GM12891 (cell line): ENCODE measurements around the gene ARF1.
A peak's percentile ranks its signal among the peaks of the same experiment; 100 is the strongest.

Source experiments
- DNase-seq: peaks from one replicate; pipeline ENCODE4 v3.0.0; 2011; ENCODE audit warnings: low spot score; ENCODE audit not compliant: insufficient read length
- FAIRE-seq: peaks from 2 replicates; lab custom pipeline; 2011; peaks lifted over from hg19 to GRCh38; lab: Jason Lieb, UNC
- PAX5 ChIP-seq: IDR thresholded peaks from 2 replicates; pipeline ENCODE4 v1.6.1; 2011; ENCODE audit warnings: low read length, moderate library complexity, mild to moderate bottlenecking; ENCODE audit not compliant: insufficient read depth, severe bottlenecking
- POLR2A ChIP-seq: IDR thresholded peaks from 2 replicates; pipeline ENCODE4 v1.6.1; 2011; ENCODE audit warnings: low read depth, low read length, control low read depth
- POLR2AphosphoS5 ChIP-seq: IDR thresholded peaks from 2 replicates; pipeline ENCODE4 v1.6.1; 2011; ENCODE audit warnings: low read depth, low read length, control low read depth
- POU2F2 ChIP-seq: IDR thresholded peaks from 2 replicates; pipeline ENCODE4 v1.6.1; 2011; ENCODE audit warnings: low read depth, mild to moderate bottlenecking, control low read depth, low read length, moderate library complexity
- SPI1 ChIP-seq: IDR thresholded peaks from 2 replicates; pipeline ENCODE4 v1.6.1; 2011; ENCODE audit warnings: low read depth, low read length, control low read depth
- TAF1 ChIP-seq: IDR thresholded peaks from 2 replicates; pipeline ENCODE4 v1.6.1; 2011; ENCODE audit warnings: low read depth, low read length, control low read depth

ARF1 gene

GRCh38 chr1:228087771-228088251 lies 5.3 kb downstream of the ARF1 start:
- TF ChIP-seq SPI1 = no peak
- TF ChIP-seq POU2F2 = no peak
- no peak for TF ChIP-seq PAX5
- TF ChIP-seq POLR2A = no peak
- TF ChIP-seq TAF1 = no peak
- no peak for TF ChIP-seq POLR2AphosphoS5
- DNase-seq (no peak), FAIRE-seq (no peak)

DNA sequence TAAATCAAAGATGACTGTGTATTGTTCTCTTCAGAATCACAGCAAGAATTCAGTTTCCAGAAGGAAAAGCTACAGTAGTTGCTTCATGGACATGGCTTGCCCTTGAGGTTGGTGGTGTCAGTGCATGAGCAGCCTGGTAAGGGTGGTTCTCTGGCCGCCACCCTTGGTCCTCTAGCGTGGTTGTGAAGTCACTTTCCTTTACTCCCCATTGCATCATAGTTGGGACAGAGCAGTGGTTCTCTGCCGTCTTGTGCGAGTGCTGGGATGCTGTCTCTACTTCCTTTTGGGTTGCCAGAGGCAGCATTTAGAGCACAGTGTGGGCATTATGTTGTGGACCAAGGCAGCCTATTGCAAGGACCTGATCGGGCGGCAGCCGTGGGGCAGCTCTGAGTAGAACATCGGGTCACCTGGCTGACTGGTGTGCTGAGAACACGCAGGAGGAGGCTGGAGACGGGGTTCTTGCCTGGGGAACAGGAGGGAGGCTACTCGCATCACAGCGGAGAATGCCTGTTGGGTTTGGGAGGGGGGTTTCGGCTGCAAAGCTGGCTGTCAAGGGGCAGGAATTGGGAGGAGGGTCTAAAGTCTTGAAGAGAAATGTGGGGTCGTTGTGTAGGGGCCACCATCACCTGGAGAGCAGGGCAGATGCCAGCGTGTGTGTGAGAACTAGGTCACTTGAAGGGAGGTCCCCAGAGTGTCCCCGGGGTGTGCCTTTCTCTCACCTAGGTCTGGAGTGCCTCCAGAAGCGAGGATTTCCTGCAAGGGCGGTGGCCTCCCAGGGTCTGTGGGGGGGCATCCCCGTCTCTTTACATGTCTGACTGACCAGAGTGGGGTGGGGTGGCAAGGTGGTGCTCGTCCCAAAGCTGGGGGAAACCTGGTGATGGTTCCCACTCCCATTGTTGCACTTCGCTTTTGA lies 6.3 kb downstream of the ARF1 start:
- FAIRE-seq (no peak), DNase-seq (no peak)
- TF ChIP-seq POLR2A (peak; percentile 30; the same call in 1 of the 2 replicates), SPI1 (no peak), TAF1 (0 out of 2 replicates have a peak, but pooled peaks have one; percentile 24)

DNA sequence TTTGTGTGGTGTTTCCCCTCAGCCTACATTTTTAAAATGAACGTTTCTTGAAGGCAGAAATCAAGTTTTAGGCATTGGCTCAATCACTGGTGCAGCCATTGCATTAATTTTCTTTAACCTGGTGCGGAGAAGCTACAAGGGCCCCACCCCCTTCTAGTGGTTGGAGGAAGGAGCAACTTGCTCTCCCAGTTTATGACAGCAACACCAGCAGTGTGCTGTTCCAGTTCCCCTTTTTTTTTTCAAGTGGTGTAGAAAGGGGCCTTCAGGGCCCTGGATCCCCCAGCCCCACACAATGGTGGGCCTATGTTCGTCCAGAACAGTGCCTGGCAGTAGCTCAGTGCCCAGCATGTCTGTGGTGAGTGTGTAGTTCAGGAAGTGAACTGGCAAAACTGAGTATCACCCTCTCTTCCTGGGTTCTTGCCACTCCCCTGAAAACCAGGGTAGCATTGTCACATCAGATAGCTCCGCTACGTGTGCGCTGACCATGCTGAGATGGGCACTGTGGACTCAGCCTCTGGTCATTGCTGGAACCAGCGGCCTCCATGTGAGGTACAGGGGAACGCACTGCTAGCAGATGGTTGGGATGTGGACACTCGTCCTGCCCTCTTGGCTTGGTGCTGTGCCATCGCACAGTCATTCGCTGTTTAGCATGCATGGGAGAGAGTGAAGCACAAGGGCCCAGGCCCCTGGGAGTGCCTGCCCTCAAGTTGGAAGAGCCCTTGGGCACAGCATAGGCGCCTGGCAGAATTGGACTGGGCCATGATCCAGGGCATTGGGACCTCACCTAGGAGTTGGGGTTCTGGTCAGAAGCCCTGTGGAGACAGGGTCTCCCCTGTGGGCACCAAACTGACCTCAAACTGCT lies 7.2 kb downstream of the ARF1 start:
- no peak for FAIRE-seq
- DNase-seq = no peak
- TF ChIP-seq POLR2AphosphoS5 (no peak), SPI1 (peak; percentile 91)

DNA sequence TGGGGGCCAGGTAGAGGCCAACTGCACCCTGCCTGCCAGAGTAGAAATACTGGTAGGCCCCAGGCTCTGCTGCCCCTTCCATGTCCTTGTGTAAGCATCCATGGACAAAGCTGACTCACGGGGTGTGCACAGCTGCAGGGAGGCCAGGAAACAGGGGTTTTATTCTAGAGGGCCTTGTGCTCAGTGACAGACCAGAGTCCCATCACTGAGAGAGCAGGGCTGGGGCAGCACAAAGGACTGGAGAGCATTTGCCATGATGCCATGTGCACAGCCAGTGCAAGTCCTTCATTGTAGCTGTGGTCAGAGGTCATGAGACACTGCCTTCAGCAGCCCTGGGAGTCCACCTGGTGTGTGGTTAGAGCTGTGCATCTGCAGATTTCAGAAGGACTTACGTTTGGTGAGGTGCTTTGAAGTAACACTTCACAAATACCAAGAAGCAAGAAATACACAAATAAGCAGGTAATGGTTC lies 8.1 kb downstream of the ARF1 start:
- DNase-seq = no peak
- FAIRE-seq = no peak
- TF ChIP-seq PAX5 = no peak
- no peak; the same call in 1 of the 2 replicates for TF ChIP-seq POLR2AphosphoS5
- TF ChIP-seq POLR2A = no peak
- 0 out of 2 replicates have a peak, but pooled peaks have one; percentile 13 for TF ChIP-seq POU2F2

- TF ChIP-seq POLR2A (no peak), POLR2AphosphoS5 (no peak), PAX5 (no peak), TAF1 (no peak), POU2F2 (no peak), SPI1 (no peak)
- no peak for DNase-seq
- FAIRE-seq = no peak
These were observed 8.6 kb downstream of the ARF1 start for GRCh38 chr1:228091084-228091483.

DNA sequence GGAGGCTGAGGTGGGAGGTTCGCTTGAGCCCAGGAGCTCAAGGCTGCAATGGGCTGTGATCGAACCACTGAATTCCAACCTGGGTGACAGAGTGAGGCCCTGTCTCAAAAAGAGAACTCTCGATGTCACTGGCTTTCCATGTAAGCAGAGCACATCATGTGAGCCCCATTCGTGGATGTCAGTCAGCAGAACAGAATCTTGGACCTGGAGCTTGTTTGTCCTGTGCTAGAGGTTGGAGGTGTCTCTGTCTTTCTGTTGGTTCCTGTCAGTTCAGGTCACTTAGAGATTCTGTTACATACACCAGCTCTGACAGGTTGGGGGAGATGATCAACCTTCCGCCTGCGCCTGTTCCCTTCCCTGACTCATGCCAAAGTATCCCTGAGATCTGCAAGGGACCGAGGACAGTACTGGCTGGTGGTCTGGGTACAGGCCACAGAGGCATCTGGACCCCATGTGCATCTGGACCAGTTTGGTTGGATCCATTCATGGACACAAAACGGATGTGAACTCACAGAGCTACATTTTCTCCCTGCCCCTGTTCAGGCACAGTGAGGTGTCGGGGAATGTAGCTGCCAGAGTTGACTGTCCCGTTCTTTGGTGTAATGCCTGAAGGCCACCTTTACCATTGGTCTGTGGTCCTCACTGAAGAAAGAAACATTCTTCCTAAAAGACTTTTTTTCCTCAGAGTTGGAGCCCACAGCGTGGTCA lies 10.0 kb downstream of the ARF1 start:
- DNase-seq (no peak), FAIRE-seq (no peak)
- no peak for TF ChIP-seq SPI1
- no peak; the same call in 1 of the 2 replicates for TF ChIP-seq POLR2A
- no peak for TF ChIP-seq POU2F2
- TF ChIP-seq PAX5 = no peak
- no peak for TF ChIP-seq TAF1
- peak; percentile 47; the same call in 1 of the 2 replicates for TF ChIP-seq POLR2AphosphoS5

DNA sequence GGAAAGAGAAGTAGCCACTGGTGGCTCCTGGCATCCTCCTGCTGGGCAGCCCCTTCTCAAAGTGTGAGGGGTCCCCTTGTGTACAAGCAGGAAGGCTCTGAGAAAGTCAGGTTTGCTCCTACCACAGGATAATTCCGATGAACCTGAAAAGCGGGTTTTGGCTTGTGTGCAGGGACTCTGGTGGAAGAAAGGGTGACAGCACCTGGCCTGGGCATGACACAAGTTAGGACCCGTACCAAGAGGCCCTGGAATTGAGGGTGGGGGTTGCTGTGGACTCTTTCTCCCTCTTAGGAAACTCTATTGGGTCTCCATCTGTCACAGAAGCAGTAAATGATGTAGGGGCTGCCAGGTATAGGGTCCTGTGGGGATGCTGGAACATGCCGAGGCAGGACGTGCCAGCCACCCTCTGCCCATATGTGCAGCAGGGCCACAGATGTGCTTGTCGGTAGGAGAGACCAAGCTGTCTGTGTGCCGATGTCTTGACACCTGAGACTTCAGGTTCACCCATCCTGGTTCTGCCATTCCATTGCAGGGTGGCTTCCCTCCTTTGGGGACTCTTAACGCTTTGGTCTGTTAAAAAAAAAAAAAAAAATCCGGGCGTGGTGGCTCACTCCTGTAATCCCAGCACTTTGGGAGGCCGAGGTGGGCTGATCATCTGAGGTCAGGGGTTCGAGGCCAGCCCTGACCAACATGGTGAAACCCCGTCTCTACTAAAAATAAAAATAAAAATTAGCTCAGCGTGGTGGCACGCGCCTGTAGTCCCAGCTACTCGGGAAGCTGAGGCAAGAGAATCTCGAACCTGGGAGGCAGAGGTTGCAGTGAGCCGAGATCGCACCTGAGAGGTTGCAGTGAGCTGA lies 10.8 kb downstream of the ARF1 start:
- DNase-seq = no peak
- TF ChIP-seq SPI1 (no peak), POLR2AphosphoS5 (peak; percentile 43; the same call in 1 of the 2 replicates)
- no peak for FAIRE-seq

DNA sequence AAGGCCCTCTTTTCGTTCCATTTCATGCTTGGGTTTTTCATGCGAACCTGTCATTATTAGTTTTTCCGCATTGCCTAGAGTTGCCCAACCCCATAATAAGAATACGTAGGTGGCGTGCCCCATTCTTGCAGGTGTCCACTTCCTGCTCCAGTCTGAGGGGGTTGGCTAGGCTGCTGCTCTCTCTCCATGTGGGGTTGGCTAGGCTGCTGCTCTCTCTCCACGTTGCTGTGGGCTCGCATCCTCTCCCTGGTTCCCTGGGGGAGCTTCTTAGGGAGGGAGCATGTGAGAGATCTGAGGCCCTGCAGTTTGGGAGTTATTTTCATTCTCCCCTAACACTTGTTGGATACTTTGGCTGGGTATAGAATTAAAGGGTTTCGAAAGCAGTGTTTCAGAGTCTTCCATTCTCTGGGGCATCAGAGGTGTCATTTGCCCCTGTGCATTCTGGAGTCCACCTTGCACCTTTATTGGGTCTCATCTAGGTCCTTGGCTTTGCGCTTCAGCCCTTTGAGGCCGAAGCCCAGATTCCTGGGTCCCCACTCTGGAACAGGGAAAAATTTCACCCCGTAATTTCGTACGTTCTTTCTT lies 12.0 kb downstream of the ARF1 start:
- FAIRE-seq = no peak
- TF ChIP-seq SPI1 (no peak), POU2F2 (no peak), POLR2AphosphoS5 (no peak), PAX5 (no peak), POLR2A (no peak), TAF1 (no peak)
- no peak for DNase-seq

DNA sequence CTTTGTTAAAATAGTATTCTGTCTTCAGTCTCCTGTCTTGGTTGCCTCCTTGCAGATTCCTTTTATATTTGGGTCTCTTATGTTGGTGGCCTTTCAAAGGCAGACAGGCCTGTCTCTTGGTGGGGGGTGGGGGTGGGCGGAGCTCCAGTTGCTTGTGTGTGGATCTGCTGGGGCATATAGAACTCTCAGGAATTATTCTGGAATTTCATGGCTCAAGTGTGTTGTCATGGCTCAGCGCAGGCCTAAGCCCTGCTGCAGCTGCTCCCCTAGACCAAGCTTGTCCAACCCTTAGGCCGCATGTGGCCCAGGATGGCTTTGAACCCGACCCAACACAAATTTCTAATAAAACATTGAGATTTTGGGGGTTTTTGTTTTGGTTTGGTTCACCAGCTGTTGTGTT lies 12.7 kb downstream of the ARF1 start:
- FAIRE-seq (no peak), DNase-seq (no peak)
- TF ChIP-seq POLR2AphosphoS5 = no peak
- no peak for TF ChIP-seq POLR2A
- no peak for TF ChIP-seq POU2F2
- TF ChIP-seq PAX5 = no peak
- no peak for TF ChIP-seq SPI1
- TF ChIP-seq TAF1 = no peak
